HepG2 (cell line): ENCODE measurements around the gene CCDC148. TPM values are rescaled to one million over a fixed set of nuclear protein-coding genes. Genes with fewer than 3 reads are reported as not detected.

ENCODE experiments used
- CEBPG ChIP-seq: IDR thresholded peaks from 2 replicates; pipeline ENCODE4 v1.6.1; 2016
- CREM ChIP-seq, 2 experiments: sonication (generic) in 1 of 2; formaldehyde crosslinking in 1 of 2; IDR thresholded peaks; 2 replicates each; pipeline versions ENCODE4 v1.4.0 to v1.6.1; 2016 to 2020; ENCODE audit warnings: antibody characterized with exemption in 1 of 2, mild to moderate bottlenecking in 1 of 2, missing genetic modification reagents in 1 of 2
- FOXA1 ChIP-seq, 2 experiments: fragments of 450-650 bp in 1 of 2; sonication (generic) in 1 of 2; formaldehyde crosslinking in 1 of 2; IDR thresholded peaks; 2 replicates each; pipeline versions ENCODE4 v1.4.0 to v1.6.1; 2016 to 2020; ENCODE audit warnings: missing genetic modification reagents in 1 of 2
- GABPA ChIP-seq, 2 experiments: IDR thresholded peaks; 2 replicates each; pipeline ENCODE4 v1.6.1; 2011 to 2016; ENCODE audit warnings: low read depth in 2 of 2, low read length in 1 of 2, missing biosample characterization in 1 of 2, missing genetic modification characterization in 1 of 2
- HNRNPLL ChIP-seq: fragments of 200-400 bp; formaldehyde crosslinking; IDR thresholded peaks from 2 replicates; pipeline ENCODE4 v1.6.1; 2017; ENCODE audit warnings: mild to moderate bottlenecking, low read depth, low read length; ENCODE audit not compliant: poor library complexity, severe bottlenecking
- HOXA9 ChIP-seq: sonication (generic); formaldehyde crosslinking; IDR thresholded peaks from 2 replicates; pipeline ENCODE4 v1.8.1; 2022; ENCODE audit warnings: missing genetic modification reagents, mild to moderate bottlenecking, moderate library complexity, borderline replicate concordance
- JDP2 ChIP-seq: sonication (generic); formaldehyde crosslinking; IDR thresholded peaks from 2 replicates; pipeline ENCODE4 v1.8.1; 2022; ENCODE audit warnings: missing genetic modification reagents, borderline replicate concordance
- MED1 ChIP-seq: sonication (generic); formaldehyde crosslinking; IDR thresholded peaks from 2 replicates; pipeline ENCODE4 v1.4.0; 2020; ENCODE audit warnings: missing genetic modification reagents
- NFATC3 ChIP-seq: sonication (generic); formaldehyde crosslinking; IDR thresholded peaks from 2 replicates; pipeline ENCODE4 v1.5.1; 2020; ENCODE audit warnings: mild to moderate bottlenecking, missing genetic modification reagents
- NFKB2 ChIP-seq: sonication (generic); formaldehyde crosslinking; IDR thresholded peaks from 2 replicates; pipeline ENCODE4 v1.4.0; 2020; ENCODE audit warnings: missing genetic modification reagents, borderline replicate concordance
- NONO ChIP-seq, 2 experiments: fragments of 450-650 bp in 1 of 2; sonication (generic) in 1 of 2; formaldehyde crosslinking in 1 of 2; IDR thresholded peaks in 1 of 2; conservative IDR thresholded peaks in 1 of 2; 2 replicates each; pipeline versions ENCODE4 v1.6.1 to v1.8.0; 2017 to 2022; ENCODE audit warnings: mild to moderate bottlenecking in 1 of 2, missing genetic modification reagents in 1 of 2, moderate library complexity in 1 of 2
- POLR2AphosphoS2 ChIP-seq: IDR thresholded peaks from 2 replicates; pipeline ENCODE4 v1.6.1; 2011; ENCODE audit warnings: low read depth, low read length, improper control_type of control experiment
- PRDM10 ChIP-seq: sonication (generic); formaldehyde crosslinking; IDR thresholded peaks from 2 replicates; pipeline ENCODE4 v1.4.0; 2020; ENCODE audit warnings: low read depth, missing genetic modification reagents
- RFXAP ChIP-seq: sonication (generic); formaldehyde crosslinking; IDR thresholded peaks from 2 replicates; pipeline ENCODE4 v1.4.0; 2020; ENCODE audit warnings: missing genetic modification reagents, borderline replicate concordance
- SKIL ChIP-seq: sonication (generic); formaldehyde crosslinking; IDR thresholded peaks from 2 replicates; pipeline ENCODE4 v1.8.0; 2022; ENCODE audit warnings: missing genetic modification reagents, mild to moderate bottlenecking, moderate library complexity, borderline replicate concordance
- SMAD3 ChIP-seq: sonication (generic); formaldehyde crosslinking; IDR thresholded peaks from 2 replicates; pipeline ENCODE4 v1.4.0; 2020; ENCODE audit warnings: missing genetic modification reagents
- SOX5 ChIP-seq: IDR thresholded peaks from 2 replicates; pipeline ENCODE4 v1.6.1; 2016; ENCODE audit warnings: borderline replicate concordance
- ZBTB33 ChIP-seq: sonication (generic); formaldehyde crosslinking; IDR thresholded peaks from 2 replicates; pipeline ENCODE4 v1.4.0; 2020; ENCODE audit warnings: missing genetic modification reagents
- ZFP90 ChIP-seq: sonication (generic); formaldehyde crosslinking; IDR thresholded peaks from 2 replicates; pipeline ENCODE4 v1.8.0; 2022; ENCODE audit warnings: missing genetic modification reagents, mild to moderate bottlenecking, inconsistent platforms, borderline replicate concordance
- ZFY ChIP-seq: sonication (generic); formaldehyde crosslinking; IDR thresholded peaks from 2 replicates; pipeline ENCODE4 v1.4.0; 2020; ENCODE audit warnings: missing genetic modification reagents
- ZNF766 ChIP-seq: sonication (generic); formaldehyde crosslinking; IDR thresholded peaks from 2 replicates; pipeline ENCODE4 v1.5.0; 2020; ENCODE audit warnings: missing genetic modification reagents, borderline replicate concordance
- polyA plus RNA-seq, 8 experiments: library from polyadenylated mRNA; depleted of rRNA in 3 of 8; stranded (reverse) in 7 of 8; unstranded in 1 of 8; fragments of >200 nt; fragmentation: Illumina TruSeq in 4 of 8; extraction: Trizol in 4 of 8; gene quantifications; 2 replicates each; pipeline versions ENCODE4 v1.2.1 to v1.2.3, GENCODE V29; 2011 to 2016; ENCODE audit warnings: low read depth in 4 of 8, missing spikeins in 1 of 8, mixed read lengths in 1 of 8; ENCODE audit not compliant: insufficient read depth in 1 of 8
- total RNA-seq, 5 experiments: library from RNA; depleted of rRNA; stranded (reverse); fragments of >200 nt; fragmentation: Illumina TruSeq; extraction: Trizol; gene quantifications; 2 replicates each; pipeline ENCODE4 v1.2.3, GENCODE V29; 2016; ENCODE audit warnings: low read depth in 1 of 5

CCDC148 gene
- total and polyA plus RNA-seq, 2 of the 13 experiments (the other 11 are each of a cell fraction or from before 2014, with no cell fraction given) = 0.30 to 0.49 TPM

- peak; percentile 78; the same call in 1 of the 2 replicates for TF ChIP-seq ZBTB33 (CRISPR knock-in tag)
- TF ChIP-seq JDP2 (CRISPR knock-in tag) = no peak
- no peak for TF ChIP-seq POLR2AphosphoS2
- TF ChIP-seq CEBPG (CRISPR knock-in tag) = peak; percentile 67
- TF ChIP-seq ZNF766 (CRISPR knock-in tag) = peak; percentile 69; the same call in 1 of the 2 replicates
- TF ChIP-seq NONO (IDR thresholded peaks at IDR 0.05) = no peak
- no peak for TF ChIP-seq NONO (CRISPR knock-in tag; conservative IDR thresholded peaks at IDR 0.05)
- TF ChIP-seq SKIL = no peak
- TF ChIP-seq GABPA (IDR thresholded peaks at IDR 0.05; ENCODE audit: low read depth, low read length) = no peak
- TF ChIP-seq GABPA (CRISPR knock-in tag; IDR thresholded peaks at IDR 0.05; ENCODE audit: low read depth) = no peak
- TF ChIP-seq FOXA1 (IDR thresholded peaks at IDR 0.05) = no peak
- TF ChIP-seq FOXA1 (CRISPR knock-in tag; IDR thresholded peaks at IDR 0.05) = peak; percentile 87
- TF ChIP-seq HOXA9 (CRISPR knock-in tag) = no peak
- TF ChIP-seq ZFP90 (CRISPR knock-in tag) = peak; percentile 78
- TF ChIP-seq PRDM10 (CRISPR knock-in tag) = 0 out of 2 replicates have a peak, but pooled peaks have one; percentile 20
- TF ChIP-seq ZFY (CRISPR knock-in tag) = no peak; the same call in 1 of the 2 replicates
- peak; percentile 61; the same call in 1 of the 2 replicates for TF ChIP-seq RFXAP
- TF ChIP-seq HNRNPLL = no peak
- peak; percentile 94 for TF ChIP-seq MED1 (CRISPR knock-in tag)
- TF ChIP-seq NFKB2 (CRISPR knock-in tag) = peak; percentile 24; the same call in 1 of the 2 replicates
- TF ChIP-seq CREM (IDR thresholded peaks at IDR 0.05) = peak; percentile 56
- no peak for TF ChIP-seq CREM (CRISPR knock-in tag; IDR thresholded peaks at IDR 0.05)
- peak; percentile 83 for TF ChIP-seq SOX5 (CRISPR knock-in tag)
- TF ChIP-seq SMAD3 = peak; percentile 82
- no peak for TF ChIP-seq NFATC3 (CRISPR knock-in tag)
Measured at GRCh38 chr2:158128168-158128973, 328.2 kb downstream of the CCDC148 start (continued).
